OCI-LY7 (cell line): Measurements from ENCODE around the gene ZC2HC1C.

Experiments used
- CTCF ChIP-seq: fragments of 200-600 bp; sonication (generic); conservative IDR thresholded peaks from 2 replicates; pipeline ENCODE4 v1.5.1; 2014; ENCODE audit warnings: mild to moderate bottlenecking, antibody characterized with exemption, low read length, moderate library complexity, mixed read lengths
- EZH2phosphoT487 ChIP-seq: fragments of 200-600 bp; sonication (generic); IDR thresholded peaks from 2 replicates; pipeline ENCODE4 v1.6.1; 2018; ENCODE audit warnings: low read depth, borderline replicate concordance, mild to moderate bottlenecking, mixed run types, antibody characterized with exemption, low read length, moderate library complexity, mixed read lengths

DNA sequence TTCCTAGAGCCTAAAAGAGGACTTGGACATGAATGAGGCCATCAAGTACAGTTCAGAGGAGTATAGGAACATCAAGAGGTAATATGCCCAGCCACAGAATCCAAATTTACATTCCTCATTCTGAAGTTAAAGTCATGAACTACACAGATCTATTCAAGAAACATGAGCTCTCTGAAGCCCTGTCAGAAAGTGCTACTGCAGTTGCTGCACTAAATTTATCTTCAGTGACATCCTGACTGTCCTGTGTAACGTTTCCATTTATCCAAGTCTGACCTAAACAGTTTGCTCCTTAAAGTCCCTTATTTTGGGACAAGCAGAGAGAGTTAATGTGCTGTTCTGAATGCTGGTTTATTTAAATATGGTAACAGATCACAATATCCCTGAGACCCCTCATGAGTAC lies 29.2 kb downstream of the ZC2HC1C start:
- TF ChIP-seq CTCF (no peak), EZH2phosphoT487 (no peak)
